Hematopoietic multipotent progenitor cell (in vitro differentiated cells): Measurements from ENCODE around the gene RGMA. TPM values are rescaled to one million over a fixed set of nuclear protein-coding genes. Genes with fewer than 3 reads are reported as not detected.
"Not testable (repeated sequence)": the region's sequence is repeated elsewhere in the genome, so short reads cannot be mapped to it uniquely, and the experiment has no call there.

Experiments
- DNase-seq, 3 donors: peaks; one replicate each; pipeline ENCODE4 v3.0.0-alpha.2; 2011 to 2015; ENCODE audit warnings: low read depth in 2 of 3, low spot score in 2 of 3
- total RNA-seq: library from RNA; depleted of rRNA; stranded (reverse); fragments of >200 nt; gene quantifications from one replicate; pipeline ENCODE4 v1.2.3, GENCODE V29; 2012

Gene RGMA
- total RNA-seq, 1 donor, result 1.1 TPM

DNA sequence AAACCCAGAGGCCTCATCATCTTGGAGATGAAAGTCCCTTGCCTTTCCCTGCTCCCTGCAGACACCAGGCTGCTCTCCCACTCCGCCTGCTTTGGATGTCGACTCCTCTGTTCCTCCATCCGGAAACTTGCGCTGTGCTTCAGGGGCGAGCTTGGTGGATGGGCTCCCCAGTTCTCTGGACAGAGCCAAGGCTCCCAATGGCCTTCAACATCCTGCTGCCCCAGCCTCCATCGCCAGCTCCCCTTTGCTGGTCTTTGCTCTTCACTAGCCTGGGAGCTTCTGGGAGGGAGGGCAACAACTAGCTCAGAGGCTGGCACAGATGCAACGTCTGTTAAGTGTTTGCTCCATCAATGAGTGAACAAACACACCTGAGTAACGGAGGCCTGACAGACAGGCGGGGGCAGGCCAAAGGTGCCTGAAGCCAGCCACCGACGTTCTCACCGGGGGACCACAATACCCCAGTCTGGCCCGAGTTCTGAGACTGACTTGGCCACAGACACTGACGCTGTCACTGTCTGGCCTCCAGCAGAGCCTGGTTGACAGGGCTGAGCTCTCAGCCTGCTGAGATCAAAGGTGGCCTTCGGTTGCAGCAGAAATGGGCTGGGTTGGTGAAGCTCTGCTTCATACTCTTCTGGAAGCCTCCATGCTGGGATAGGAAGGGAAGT, 39.0 kb downstream of the RGMA start:
- DNase-seq, result no peak

DNA sequence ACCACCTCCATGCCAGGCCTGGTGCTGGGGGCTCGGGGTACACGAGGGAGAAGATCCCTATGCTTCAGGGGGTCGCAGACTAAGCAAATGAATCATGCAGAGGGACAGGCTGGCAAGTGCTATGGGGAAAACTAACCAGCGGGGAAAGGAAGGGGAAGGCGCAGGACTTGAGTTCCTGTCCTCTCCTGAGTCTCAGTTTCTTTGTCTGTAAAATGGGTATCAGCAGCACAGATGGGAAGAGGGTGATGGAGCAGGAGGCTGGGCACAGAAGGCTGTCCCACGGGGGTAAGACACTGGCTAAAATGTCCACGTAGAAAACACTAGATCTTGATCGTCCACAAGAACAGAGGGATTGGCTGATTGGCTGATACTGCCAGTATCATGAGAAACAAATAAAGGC, 39.8 kb downstream of the RGMA start:
- DNase-seq, result no peak

DNA sequence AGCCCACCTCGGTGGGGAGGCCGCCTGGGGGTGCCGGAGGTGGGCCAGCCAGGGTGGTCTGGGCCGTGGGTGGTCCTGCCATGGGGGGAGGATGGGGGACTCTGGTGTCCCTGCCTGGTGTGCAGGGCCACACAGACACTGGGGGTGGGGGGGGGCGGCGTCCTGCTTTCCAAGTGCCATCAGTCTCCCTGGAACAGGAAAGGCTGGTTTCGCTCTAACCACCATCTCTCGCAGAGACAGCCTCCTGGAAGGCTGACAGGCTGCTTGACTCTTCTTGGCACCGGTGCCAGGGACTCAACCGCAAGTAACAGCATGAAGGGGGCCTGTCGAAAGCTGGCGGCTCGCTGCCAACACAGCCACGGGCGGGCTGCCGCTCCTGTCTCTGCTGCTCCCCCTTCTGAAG, 40.3 kb downstream of the RGMA start:
- DNase-seq, result peak in 2 of 3 donors; percentile 74 to 93

DNA sequence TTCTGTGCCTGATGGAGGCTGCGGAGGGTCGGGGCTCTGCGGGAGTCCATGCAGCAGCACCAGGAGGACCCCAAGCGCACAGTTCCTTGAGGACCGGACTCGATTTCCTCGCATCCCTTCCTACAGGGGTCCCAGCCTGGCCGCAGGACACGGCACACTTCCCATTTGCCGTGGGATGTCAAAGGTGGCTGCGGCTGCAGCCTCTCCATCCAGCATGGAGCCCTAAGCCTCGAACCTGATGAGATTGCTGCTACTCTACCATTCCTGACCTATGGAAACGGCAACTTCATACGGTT, 40.6 kb downstream of the RGMA start:
- DNase-seq, result no peak

DNA sequence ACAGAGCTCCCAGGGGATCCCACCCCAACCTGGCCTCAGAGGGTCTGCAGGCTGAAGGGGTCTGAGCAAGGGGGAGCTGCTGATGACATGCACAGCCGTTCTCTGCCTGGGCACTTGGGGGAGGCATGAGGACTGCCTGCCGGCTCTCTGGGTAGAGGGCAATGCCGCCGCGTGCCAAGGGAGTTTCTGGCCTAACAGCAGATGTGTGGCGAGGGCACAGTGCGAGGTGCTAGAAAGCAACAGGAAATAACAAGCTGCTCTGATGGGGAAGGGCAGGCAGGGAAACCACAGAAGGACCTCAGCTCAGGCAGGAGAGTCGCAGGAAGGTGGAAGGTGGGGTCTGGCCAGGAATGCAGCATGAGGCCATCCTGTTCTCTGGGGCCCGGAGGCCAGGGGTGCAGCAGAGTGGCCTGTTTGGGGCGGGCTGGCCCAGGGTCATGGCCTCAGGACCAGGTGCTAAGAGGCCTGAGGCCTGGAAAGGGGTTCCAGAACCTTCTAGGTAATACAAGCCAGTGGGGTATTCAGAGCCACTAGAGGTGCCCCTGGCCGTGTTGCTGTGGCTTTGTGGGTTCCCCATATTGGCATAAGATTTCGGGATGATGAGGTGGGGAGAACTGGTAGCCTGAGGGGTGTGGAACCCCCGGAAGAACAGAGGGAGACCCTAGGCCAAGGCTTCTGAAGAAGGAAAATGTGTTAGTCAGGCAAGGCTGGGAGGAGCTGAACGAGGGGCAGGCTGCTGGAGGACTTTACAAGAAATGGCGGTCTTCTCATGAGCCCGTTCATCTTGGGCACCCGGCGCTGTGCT, 41.2 kb downstream of the RGMA start:
- DNase-seq, result peak in 2 of 3 donors; percentile 69 to 84

DNA sequence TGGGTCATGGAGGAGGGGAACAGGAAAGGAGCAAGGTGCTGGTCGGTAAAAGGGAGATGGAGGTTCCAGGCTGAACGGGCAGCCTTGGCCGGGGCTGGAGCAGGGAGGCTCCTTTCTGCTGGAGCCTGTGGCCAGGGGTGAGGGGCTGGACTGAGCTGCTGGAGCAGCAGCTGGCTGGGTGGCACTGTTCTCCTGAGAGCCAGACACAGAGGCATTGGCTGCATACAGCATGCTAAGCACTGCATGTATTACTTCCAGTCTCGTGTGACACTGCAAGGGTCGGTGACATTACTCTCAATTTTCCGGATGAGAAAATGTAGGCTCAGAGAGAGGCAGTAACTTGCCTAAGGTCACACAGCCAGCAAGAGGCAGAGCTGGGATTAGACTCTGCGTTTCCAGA, 42.3 kb downstream of the RGMA start:
- DNase-seq, result no peak

DNA sequence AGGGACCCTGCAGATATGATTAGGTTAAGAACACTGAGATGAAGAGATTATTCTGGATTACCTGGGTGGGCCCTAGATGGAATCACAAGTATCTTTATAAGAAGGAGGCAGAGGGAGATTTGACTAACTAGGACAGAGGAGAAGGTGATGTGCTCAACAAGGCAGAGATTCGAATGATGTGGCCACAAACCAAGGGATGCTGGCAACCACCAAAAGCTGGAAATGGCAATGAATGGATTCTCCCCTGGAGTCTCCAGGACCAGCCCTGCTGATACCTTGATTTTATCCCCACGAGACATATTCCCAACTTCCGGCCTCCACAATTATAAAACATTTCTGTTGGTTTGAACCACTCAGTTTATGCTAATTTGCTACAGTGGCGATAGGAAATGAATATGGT, 42.9 kb downstream of the RGMA start:
- DNase-seq, result no peak

DNA sequence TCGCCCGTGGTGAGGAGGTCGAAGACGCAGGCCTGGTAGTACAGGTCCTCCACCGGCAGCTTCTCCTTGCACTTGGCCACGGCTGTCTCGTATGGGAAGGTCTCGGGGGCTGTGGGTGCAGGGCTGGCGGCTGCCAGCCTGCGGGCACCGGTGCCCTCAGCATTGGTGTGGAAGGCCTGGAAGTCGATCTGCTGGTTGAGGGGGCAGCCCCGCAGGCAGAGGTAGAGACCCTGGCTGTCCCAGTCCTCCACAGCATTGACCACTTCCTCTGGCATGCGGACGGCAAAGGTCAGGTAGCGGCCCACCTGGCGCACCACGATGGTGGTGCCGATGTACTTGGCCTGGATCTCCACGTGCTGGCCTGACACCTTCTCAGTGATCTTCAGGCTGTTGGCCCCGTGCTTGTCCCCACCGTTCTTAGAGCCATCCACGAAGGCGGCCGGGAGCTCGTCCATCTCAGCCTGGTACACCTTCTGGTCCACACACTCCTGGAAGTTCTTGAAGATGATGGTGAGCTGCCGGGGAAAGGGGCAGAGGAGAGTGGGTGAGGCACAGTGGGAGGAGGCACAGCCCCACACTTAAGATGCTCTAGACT, 43.7 kb downstream of the RGMA start:
- no peak for DNase-seq

DNA sequence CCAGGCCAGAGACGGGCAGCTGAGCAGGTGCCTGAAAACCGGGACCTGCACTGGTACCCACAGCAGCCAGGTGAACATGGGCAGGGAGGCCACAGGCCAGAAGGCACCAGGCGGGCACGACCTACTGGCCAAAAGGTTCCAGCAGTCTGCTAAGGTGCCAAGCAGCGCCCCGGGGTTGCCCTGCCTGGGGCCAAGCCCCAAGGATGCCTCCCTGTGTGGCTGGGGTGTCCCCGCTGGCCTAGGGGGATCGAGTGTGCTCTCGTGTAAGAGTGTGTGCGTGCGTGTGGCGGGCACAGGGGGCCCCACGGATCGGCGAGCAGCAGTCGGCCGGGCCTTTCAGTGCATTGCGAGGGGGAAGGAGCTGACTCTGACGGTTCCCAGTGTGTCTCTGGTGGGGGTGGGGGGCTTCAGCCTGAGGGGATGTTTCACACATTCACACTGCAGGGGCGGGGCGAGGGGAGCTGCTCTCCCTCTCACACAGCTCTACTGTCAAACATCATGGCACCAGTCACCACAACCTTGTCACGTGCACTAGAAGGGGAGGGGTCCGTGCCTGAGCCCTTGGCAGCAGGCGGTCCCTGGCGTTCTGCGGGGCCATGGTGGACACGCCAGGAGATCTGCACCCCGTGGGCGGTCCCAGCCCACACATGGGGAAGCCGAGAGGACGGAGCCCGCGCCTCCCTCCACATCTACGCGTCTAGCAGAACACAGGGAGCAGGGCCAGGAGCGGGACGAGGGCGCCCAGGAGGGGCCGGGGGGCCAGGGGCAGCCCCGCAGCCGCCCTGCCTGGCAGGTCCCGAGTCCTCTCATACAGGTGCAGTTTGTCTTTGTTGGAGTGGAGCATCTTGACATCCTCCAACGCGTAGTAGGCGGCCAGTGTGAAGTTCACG, 44.5 kb downstream of the RGMA start:
- no peak for DNase-seq

DNA sequence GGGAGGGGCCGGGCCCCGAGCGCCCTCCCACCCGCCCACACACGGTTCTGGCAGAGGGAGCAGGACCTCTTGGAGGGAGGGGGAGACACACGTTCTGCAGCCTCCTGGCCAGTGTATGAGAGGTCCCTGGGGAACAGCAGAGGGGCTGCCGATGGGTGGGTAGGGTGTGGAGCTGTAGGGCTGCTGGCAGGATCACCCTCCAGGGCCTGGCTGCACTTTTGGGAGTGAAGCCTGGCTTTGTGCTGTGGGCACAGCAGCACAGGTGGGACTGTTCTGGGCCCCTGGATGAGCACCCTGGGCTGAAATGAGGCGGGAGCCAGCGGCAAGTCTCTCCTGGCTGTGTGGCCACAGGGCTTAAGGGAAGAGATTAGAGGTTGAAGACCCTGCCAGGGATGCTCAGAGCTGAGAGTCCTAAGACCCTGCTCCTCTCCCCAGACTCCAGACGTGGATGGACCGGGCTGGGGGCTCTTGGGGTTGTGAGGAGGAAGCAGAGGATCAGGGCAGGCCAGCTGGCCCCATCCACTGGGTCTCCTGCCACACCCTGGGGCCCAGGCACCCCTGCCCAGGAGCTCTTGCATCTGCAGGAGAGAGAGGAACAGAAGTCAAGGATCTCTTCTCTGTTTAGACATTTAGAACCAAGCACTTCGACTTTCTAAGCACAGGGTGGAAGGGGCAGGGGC, 45.2 kb downstream of the RGMA start:
- DNase-seq, result no peak

DNA sequence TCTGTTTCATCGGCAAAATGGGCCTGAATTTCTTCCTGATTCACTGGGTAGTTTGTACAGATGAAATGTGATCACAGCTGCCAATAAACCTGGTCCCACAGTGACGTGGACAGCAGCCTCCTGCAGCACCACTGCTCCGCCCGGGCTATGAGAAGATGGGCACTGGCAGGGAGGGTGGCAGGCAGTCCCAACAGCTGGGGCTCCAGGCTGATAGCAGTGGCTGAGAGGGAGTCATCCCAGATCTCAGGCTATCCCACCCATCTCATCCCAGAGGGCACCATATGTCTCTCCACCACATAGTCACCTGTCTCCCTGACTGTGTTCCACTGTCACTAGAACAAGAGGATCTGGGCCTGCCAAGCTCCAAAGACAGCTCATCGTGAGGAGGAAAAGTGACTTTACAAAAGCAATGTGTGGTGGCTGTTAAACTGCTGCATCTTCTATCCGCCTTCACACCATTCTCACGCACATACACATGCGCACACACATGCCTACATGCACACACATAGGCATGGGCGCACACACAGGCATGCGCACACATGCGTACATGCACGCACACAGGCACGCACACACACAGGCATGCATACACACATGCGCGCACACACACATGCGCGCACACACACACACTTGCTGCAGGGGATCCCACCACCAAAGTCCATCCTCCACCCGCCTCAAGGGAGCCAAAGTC, 46.2 kb downstream of the RGMA start:
- DNase-seq, result no peak

DNA sequence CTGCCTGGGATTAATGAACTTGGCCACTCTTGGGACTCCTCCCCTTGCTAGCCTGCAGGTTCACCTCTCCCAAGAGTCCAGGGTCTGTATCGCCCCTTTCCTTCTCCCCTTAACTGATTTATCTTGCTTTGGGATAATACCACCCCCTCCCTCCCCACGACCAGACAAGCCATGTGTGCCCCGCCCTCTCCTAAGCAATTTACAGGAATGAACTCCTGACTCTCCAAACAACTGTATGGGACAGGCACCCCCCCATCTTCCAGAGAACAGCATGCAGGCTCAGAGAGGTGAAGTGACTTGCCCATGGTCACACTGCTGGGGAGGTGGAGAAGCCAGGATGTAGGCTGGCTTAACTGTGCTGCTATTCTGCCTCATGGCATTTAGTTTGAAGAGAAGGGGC, 46.8 kb downstream of the RGMA start:
- DNase-seq, result no peak

DNA sequence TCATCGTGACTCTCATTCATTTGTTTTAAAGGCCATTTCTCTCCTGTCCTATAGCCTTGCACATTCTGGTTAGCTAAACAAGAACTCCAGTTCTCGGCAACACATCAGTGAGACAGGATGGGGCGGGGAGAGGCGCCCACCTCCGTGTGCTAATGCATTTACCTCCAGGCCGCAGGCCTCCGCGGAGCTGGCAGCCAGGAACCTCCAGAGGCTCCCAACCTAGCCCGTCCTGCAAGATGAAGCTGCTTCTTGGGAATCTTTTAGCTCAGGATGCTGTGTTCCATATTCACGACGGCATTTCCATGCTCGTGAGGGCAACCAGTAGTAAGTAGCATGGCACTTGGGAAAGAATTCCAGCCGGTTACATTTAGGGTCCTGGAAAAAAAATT, 47.9 kb downstream of the RGMA start:
- no peak for DNase-seq

DNA sequence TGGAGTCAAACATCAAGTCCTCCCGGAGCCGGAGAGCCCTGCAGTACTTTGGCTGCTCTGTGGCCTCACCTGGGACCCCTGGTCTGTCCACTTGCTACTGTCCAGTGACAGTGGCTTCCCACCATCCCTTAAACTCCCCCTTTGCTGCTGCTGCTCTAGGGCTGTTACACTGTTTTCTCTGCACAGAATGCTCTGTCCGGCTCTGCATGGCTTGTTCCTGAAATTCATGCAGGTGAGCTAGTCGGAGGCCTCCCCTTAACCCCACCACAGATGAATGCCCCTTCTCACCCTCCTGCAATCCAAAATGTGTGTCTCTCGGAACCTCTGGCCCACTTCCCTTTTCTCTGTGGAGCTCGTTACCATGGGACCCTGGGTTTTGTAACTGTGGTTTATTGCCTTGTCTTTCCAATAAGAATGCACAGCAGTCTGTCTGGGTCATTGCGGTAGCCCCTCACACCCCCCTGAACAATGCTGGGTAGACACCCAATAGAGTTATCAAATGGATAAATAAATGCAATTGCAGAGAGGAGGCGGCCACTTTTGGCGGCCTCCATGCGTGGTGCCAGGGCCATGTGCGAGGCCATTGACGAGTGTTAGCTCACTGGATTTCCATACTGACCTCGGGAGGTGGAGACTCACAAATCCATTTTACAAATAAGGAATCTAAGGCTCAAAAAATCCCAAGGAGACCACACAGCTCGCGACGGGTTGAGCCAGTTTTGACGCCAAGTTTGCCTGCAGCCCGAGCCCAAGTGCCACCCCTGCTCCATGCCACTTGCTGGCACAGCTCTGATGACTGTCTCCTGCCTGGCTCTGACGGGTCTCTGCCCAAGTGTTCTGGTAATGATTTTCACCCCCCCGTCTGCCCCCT, 48.5 kb downstream of the RGMA start:
- peak in 2 of 3 donors; percentile 62 to 77 for DNase-seq

DNA sequence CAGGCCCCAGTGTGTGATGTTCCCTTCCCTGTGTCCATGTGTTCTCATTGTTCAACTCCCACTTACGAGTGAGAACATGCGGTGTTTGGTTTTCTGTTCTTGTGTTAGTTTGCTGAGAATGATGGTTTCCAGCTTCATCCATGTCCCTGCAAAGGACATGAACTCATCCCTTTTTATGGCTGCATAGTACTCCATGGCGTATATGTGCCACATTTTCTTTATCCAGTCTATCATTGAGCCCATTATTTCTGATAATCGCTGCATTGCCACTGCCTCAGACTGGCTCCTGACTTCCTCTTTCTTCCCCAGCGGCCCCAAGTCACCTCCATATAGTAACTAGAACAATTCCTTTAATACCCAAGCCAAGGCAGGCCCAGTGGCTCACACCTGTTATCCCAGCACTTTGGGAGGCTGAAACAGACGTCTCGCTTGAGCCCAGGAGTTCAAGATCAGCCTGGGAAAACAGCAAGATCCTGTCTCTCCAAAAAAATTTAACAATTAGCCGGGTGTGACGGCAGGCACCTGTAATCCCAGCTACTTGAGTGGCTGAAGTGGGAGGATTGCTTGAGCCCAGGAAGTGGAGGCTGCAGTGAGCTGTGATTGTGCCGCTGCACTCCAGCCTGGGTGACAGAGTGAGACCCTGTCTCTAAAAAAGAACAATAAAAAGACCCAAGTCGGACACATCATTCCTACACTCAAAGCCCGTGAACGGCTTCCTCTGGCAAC, 49.3 kb downstream of the RGMA start:
- DNase-seq, result not testable (repeated sequence)

DNA sequence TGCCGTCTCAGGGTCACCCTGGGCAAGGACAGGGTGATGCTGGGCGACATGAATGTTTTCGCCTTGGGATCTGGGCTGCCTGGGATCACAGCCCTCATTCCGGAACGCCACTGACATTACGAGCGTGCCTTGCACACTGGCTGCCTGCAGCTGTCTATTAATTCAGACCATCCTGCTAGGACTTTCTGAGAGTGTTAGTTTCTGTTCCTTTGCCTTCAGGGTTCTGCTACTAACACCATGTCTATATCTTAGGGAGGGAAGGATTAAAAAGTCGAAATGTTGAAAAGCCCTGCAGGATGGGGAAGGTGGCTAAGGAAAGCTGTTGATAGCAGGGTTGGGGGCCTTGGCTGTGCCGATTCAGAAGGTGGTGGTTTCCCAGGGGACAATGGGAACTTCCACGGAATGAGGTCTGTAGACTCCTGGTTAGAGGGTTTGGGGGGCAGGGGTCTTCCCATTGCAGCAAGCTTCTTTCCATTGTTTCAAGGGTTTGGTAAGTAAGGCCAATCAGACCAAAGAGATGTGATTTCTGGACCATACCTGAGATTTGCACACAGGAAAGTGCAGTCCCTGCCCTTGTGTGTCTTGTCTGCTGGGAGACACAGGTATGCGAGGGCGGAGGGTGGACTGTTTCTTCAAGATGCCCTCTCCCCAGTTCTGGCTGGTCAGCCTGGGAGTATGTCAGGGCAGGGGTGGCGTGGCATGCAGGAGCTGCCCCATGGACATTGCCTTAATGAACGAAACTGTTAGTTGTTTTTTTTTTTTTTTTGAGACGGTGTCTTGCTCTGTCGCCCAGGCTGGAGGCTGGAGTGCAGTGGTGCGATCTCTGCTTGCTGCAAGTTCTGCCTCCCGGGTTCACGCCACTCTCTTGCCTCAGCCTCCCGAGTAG, 50.9 kb downstream of the RGMA start:
- DNase-seq, result no peak
